ENCODE results near the gene DGCR6. TPM values are rescaled to one million over a fixed set of nuclear protein-coding genes. Genes with fewer than 3 reads are reported as not detected.
"Not testable (repeated sequence)": the region's sequence is repeated elsewhere in the genome, so short reads cannot be mapped to it uniquely, and the experiment has no call there.

The DGCR6 gene
- total and polyA plus RNA-seq, 4 donors, result 1.3 to 5.9 (median 3.9) TPM

DNA sequence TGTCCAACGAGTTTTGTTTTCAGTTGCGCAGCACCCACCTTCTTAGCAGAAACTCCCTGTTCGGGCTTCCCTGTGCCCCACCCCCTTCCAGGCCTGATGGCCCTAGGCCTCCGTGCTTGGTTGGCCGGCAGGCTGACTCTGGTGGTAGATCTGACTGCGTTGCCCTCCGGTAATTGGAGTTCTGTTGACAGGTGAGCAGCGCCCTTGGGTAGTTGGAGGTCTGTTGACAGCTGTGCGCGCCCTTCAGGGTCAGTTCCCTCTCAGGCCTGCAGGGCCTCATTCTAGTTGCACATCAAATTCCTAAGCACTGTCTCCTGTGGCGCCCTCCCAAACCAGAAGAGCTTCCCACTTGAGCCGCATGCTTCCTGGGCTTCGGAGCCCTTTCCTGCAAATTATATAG, 776 bp downstream of the DGCR6 start:
- Histone ChIP-seq H3K36me3 (ENCODE audit: control insufficient read depth in 4 of 4, insufficient read depth in 4 of 4, low read length in 4 of 4) (no peaks in the 10 kb centered on the region), H3K9me3 (ENCODE audit: control insufficient read depth in 4 of 4, insufficient read depth in 3 of 4, low read length in 3 of 4) (no peaks in the 10 kb centered on the region), H3K27ac (ENCODE audit: low read depth in 1 of 2, low read length in 1 of 2) (no peak overlapping the region), H3K4me3 (no peak overlapping the region), H3K27me3 (ENCODE audit: control insufficient read depth in 3 of 3, insufficient read depth in 3 of 3, low read length in 2 of 3) (no peaks in the 10 kb centered on the region), H3K4me1 (ENCODE audit: control insufficient read depth in 5 of 5, insufficient read depth in 5 of 5, low read length in 5 of 5) (no peaks in the 10 kb centered on the region), H3K9ac (ENCODE audit: insufficient read depth in 1 of 2, low read length in 2 of 2) (no peak overlapping the region)
- TF ChIP-seq, protein P1, sequence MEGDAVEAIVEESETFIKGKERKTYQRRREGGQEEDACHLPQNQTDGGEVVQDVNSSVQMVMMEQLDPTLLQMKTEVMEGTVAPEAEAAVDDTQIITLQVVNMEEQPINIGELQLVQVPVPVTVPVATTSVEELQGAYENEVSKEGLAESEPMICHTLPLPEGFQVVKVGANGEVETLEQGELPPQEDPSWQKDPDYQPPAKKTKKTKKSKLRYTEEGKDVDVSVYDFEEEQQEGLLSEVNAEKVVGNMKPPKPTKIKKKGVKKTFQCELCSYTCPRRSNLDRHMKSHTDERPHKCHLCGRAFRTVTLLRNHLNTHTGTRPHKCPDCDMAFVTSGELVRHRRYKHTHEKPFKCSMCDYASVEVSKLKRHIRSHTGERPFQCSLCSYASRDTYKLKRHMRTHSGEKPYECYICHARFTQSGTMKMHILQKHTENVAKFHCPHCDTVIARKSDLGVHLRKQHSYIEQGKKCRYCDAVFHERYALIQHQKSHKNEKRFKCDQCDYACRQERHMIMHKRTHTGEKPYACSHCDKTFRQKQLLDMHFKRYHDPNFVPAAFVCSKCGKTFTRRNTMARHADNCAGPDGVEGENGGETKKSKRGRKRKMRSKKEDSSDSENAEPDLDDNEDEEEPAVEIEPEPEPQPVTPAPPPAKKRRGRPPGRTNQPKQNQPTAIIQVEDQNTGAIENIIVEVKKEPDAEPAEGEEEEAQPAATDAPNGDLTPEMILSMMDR (IDR thresholded peaks at IDR 0.05; ENCODE audit: control extremely low read depth, extremely low read depth), result no peak
- ATAC-seq (ENCODE audit: insufficient read depth, low FRiP score) (no peak), DNase-seq (no peak)
- WGBS, 2 donors, result 59% methylated on average over 6 of the region's 13 CpGs; no CpG with 5 or more reads in 1 of the 2 donors

DNA sequence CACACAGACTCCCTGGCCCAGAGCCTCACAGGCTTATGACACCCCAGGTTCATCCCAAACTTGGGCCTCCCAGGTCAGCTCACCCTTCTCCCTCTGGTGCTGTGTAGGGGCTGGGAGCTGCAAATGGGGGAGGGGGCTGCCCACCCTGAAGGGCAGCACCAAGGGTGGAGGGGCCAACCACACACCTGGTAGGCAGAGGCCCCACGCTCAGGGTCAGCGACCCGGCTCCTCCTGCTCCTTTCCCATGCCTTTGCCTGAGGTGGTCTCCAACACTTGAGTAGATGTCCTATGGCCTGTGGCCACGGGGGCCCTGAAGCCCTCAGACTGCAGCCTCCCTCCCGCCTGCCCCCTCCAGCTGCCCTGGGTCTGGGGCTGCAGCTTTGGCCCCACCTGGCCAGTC, 3.4 kb downstream of the DGCR6 start:
- Histone ChIP-seq H3K27me3 (ENCODE audit: control insufficient read depth in 3 of 3, insufficient read depth in 3 of 3, low read length in 2 of 3) (no peaks in the 10 kb centered on the region), H3K27ac (ENCODE audit: low read depth in 1 of 2, low read length in 1 of 2) (no peak overlapping the region), H3K9me3 (ENCODE audit: control insufficient read depth in 4 of 4, insufficient read depth in 3 of 4, low read length in 3 of 4) (no peaks in the 10 kb centered on the region), H3K4me1 (ENCODE audit: control insufficient read depth in 5 of 5, insufficient read depth in 5 of 5, low read length in 5 of 5) (no peaks in the 10 kb centered on the region), H3K9ac (ENCODE audit: insufficient read depth in 1 of 2, low read length in 2 of 2) (no peak overlapping the region), H3K4me3 (no peak overlapping the region), H3K36me3 (ENCODE audit: control insufficient read depth in 4 of 4, insufficient read depth in 4 of 4, low read length in 4 of 4) (no peaks in the 10 kb centered on the region)
- 100% methylated on average over 3 of the region's 5 CpGs; no CpG with 5 or more reads in 1 of the 2 donors for WGBS, 2 donors
- DNase-seq, result no peak
- ATAC-seq (ENCODE audit: insufficient read depth, low FRiP score), result no peak
- TF ChIP-seq, protein P1 (IDR thresholded peaks at IDR 0.05; ENCODE audit: control extremely low read depth, extremely low read depth), result no peak

DNA sequence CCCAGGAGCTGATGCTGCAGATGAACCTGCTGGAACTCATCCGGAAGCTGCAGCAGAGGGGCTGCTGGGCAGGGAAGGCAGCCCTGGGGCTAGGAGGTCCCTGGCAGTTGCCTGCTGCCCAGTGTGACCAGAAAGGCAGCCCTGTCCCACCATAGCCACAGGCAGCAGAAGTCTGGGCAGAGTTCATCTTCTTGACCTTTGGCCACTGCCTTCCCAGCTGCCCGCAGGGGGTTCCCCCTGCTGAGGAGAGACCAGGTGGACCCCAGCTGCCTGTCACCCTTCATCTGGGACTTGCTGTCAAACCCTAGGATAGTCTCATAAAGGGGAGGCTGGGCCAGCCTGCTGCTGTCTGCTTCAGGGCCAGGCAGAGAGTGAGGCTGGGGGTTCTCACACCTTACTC, 5.4 kb downstream of the DGCR6 start:
- not testable (repeated sequence) for H3K27me3 ChIP-seq (ENCODE audit: control insufficient read depth in 3 of 3, insufficient read depth in 3 of 3, low read length in 2 of 3); DNase-seq; H3K9ac ChIP-seq (ENCODE audit: insufficient read depth in 1 of 2, low read length in 2 of 2); H3K27ac ChIP-seq (ENCODE audit: low read depth in 1 of 2, low read length in 1 of 2); H3K4me3 ChIP-seq; ATAC-seq (ENCODE audit: insufficient read depth, low FRiP score); H3K36me3 ChIP-seq (ENCODE audit: control insufficient read depth in 4 of 4, insufficient read depth in 4 of 4, low read length in 4 of 4); H3K9me3 ChIP-seq (ENCODE audit: control insufficient read depth in 4 of 4, insufficient read depth in 3 of 4, low read length in 3 of 4); H3K4me1 ChIP-seq (ENCODE audit: control insufficient read depth in 5 of 5, insufficient read depth in 5 of 5, low read length in 5 of 5)
- no CpG with 5 or more reads among the region's 2 CpGs for WGBS, 2 donors

DNA sequence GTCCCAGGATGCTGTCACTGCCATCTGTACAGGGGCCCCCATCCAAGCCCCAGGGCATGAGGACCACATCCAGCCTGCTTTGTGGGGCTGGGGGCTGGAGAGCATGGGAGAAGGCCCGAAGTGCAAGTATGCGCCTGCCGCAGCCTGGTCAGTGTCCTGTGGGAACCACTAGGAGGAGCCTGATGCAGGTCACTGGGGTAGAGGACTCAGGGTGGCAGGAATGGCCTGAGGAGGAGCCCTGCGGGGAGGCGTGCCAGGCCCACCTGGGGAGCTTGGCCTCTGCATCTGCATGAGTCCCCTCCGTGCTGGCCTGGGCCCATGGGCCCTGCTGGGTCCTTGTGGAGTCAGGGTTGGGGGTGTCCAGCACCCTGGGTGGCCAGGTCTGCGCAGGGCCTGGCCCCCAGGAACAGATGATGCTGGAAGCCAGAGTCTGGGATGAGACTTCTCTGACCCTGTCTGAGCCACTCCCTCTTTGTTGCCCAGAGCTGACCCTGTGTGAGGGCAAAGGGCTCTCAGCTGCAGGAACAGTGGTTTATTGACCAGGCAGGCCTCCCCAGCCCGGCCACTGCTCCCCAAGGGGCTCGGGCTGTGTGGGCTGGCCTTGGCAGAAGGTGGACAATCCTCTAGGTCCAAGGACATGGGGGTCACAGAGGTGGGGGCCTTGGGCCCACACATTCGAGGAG, 6.3 kb downstream of the DGCR6 start:
- DNase-seq; H3K27me3 ChIP-seq (ENCODE audit: control insufficient read depth in 3 of 3, insufficient read depth in 3 of 3, low read length in 2 of 3); H3K36me3 ChIP-seq (ENCODE audit: control insufficient read depth in 4 of 4, insufficient read depth in 4 of 4, low read length in 4 of 4); H3K4me3 ChIP-seq; H3K9ac ChIP-seq (ENCODE audit: insufficient read depth in 1 of 2, low read length in 2 of 2); H3K9me3 ChIP-seq (ENCODE audit: control insufficient read depth in 4 of 4, insufficient read depth in 3 of 4, low read length in 3 of 4); H3K27ac ChIP-seq (ENCODE audit: low read depth in 1 of 2, low read length in 1 of 2); H3K4me1 ChIP-seq (ENCODE audit: control insufficient read depth in 5 of 5, insufficient read depth in 5 of 5, low read length in 5 of 5); ATAC-seq (ENCODE audit: insufficient read depth, low FRiP score): not testable (repeated sequence)
- no CpG with 5 or more reads among the region's 10 CpGs for WGBS, 2 donors

DNA sequence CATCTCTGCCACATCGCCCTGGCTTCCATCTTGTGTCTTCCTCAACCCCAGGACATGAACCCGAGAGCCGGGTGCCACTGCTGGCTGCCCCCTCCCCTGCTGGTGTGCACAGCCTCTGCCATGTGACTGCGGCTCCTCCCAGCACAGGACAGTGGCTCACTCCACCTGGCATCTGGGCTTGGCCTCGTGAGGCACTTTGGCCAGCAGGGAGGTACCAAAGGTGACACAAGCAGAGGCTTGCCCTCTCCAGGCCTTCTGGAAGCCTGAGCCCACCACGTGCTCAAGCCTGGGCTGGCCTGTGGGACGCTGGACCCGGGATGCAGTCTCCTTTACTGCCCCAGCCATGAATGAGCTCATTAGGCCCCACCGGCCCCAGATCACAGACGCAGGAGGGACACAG, 8.4 kb downstream of the DGCR6 start:
- H3K9ac ChIP-seq (ENCODE audit: insufficient read depth in 1 of 2, low read length in 2 of 2); ATAC-seq (ENCODE audit: insufficient read depth, low FRiP score); H3K36me3 ChIP-seq (ENCODE audit: control insufficient read depth in 4 of 4, insufficient read depth in 4 of 4, low read length in 4 of 4): not testable (repeated sequence)

DNA sequence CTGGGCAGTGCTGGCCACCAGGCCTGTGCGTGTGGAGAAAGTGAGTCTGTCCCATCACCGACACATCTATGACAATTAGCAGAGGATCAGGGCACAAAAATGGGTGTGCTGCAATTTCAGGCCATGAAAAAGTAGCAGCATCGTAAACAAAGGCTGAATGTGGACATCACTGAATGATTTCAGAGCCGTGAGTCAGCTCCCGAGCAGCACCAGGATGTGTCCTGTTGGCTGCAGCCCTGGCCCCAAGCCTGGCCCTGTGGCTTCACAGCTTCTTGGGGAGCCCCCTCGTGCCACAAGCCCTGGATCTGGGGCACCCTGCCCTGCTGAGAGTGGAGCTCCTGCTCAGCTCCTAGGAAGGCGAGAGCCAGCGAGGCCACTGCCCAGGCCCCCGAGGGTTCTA, 9.4 kb downstream of the DGCR6 start:
- ATAC-seq (ENCODE audit: insufficient read depth, low FRiP score); H3K9ac ChIP-seq (ENCODE audit: insufficient read depth in 1 of 2, low read length in 2 of 2): not testable (repeated sequence)

More for the DNA sequence above, 8.4 kb downstream of the DGCR6 start:
- H3K27me3 ChIP-seq (ENCODE audit: control insufficient read depth in 3 of 3, insufficient read depth in 3 of 3, low read length in 2 of 3); H3K4me1 ChIP-seq (ENCODE audit: control insufficient read depth in 5 of 5, insufficient read depth in 5 of 5, low read length in 5 of 5); H3K9me3 ChIP-seq (ENCODE audit: control insufficient read depth in 4 of 4, insufficient read depth in 3 of 4, low read length in 3 of 4); H3K27ac ChIP-seq (ENCODE audit: low read depth in 1 of 2, low read length in 1 of 2); DNase-seq; H3K4me3 ChIP-seq: not testable (repeated sequence)
- no CpG with 5 or more reads among the region's 10 CpGs for WGBS, 2 donors

DNA sequence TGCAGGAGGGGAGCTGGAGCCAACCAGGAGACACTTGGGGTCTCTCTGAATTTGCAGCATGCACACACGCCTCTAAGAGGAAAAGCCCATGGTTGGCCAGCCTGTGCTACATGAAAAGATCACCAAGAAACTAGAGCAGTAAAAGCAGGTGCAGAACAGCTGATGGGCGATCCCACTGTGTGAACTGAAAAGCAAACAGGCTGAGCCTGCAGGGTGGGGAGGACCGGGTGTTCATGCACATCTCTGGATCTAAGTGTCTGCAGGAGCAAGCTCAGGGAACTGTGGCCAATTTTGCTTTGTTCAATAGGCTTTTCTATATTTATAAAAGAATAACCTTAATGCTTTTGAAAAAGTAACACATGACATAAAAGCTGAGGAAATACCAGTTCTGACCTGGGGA, 11.7 kb downstream of the DGCR6 start:
- H3K9me3 ChIP-seq (ENCODE audit: control insufficient read depth in 4 of 4, insufficient read depth in 3 of 4, low read length in 3 of 4); DNase-seq; H3K9ac ChIP-seq (ENCODE audit: insufficient read depth in 1 of 2, low read length in 2 of 2); H3K36me3 ChIP-seq (ENCODE audit: control insufficient read depth in 4 of 4, insufficient read depth in 4 of 4, low read length in 4 of 4); H3K27me3 ChIP-seq (ENCODE audit: control insufficient read depth in 3 of 3, insufficient read depth in 3 of 3, low read length in 2 of 3); H3K27ac ChIP-seq (ENCODE audit: low read depth in 1 of 2, low read length in 1 of 2); ATAC-seq (ENCODE audit: insufficient read depth, low FRiP score); H3K4me1 ChIP-seq (ENCODE audit: control insufficient read depth in 5 of 5, insufficient read depth in 5 of 5, low read length in 5 of 5); H3K4me3 ChIP-seq: not testable (repeated sequence)
- 75% methylated on average over 1 of the region's 3 CpGs; no CpG with 5 or more reads in 1 of the 2 donors for WGBS, 2 donors

More for the DNA sequence above, 9.4 kb downstream of the DGCR6 start:
- not testable (repeated sequence) for H3K36me3 ChIP-seq (ENCODE audit: control insufficient read depth in 4 of 4, insufficient read depth in 4 of 4, low read length in 4 of 4); H3K4me3 ChIP-seq; H3K27ac ChIP-seq (ENCODE audit: low read depth in 1 of 2, low read length in 1 of 2); DNase-seq; H3K4me1 ChIP-seq (ENCODE audit: control insufficient read depth in 5 of 5, insufficient read depth in 5 of 5, low read length in 5 of 5); H3K27me3 ChIP-seq (ENCODE audit: control insufficient read depth in 3 of 3, insufficient read depth in 3 of 3, low read length in 2 of 3); H3K9me3 ChIP-seq (ENCODE audit: control insufficient read depth in 4 of 4, insufficient read depth in 3 of 4, low read length in 3 of 4)
- no CpG with 5 or more reads among the region's 9 CpGs for WGBS, 2 donors
